Caco-2 (cell line): Measurements from ENCODE around the gene PEX14. TPM values are rescaled to one million over a fixed set of nuclear protein-coding genes. Genes with fewer than 3 reads are reported as not detected.

Experiments used
- BruUV-seq: library from RNA; stranded (reverse); fragments of 400-500 nt; replicated peaks from 2 replicates; lab custom pipeline; 2021; lab: Mats Ljungman, UMichigan
- CTCF ChIA-PET: fragments of 300-600 bp; sonication (Branson Sonifier 250); formaldehyde crosslinking; loops from one replicate; lab custom pipeline; 2022; ENCODE audit warnings: antibody characterized with exemption; lab: Charles Lee
- POLR2A ChIA-PET: fragments of 300-600 bp; sonication (Branson Sonifier 250); formaldehyde crosslinking; loops from one replicate; lab custom pipeline; 2022; ENCODE audit warnings: antibody characterized with exemption; lab: Charles Lee
- DNase-seq, 2 experiments: peaks; one replicate each; pipeline versions ENCODE4 v3.0.0 to v3.0.0-alpha.2; 2020 to 2022
- H3K27me3 ChIP-seq: replicated peaks from 2 replicates; pipeline ENCODE4 v1.6.0; 2011; ENCODE audit warnings: low read length; ENCODE audit not compliant: control insufficient read depth, insufficient read depth
- H3K36me3 ChIP-seq: 2 replicates; pipeline ENCODE4 v1.5.1; 2011; ENCODE audit warnings: low read length; ENCODE audit not compliant: control insufficient read depth, insufficient read depth
- H3K4me1 ChIP-seq: fragments of 250-450 bp; sonication (Bioruptor Pico); 2 replicates; pipeline ENCODE4 v1.5.1; 2020; ENCODE audit warnings: mild to moderate bottlenecking
- H3K4me3 ChIP-seq: 2 replicates; pipeline ENCODE4 v1.5.1; 2011; ENCODE audit warnings: low read depth, mild to moderate bottlenecking, control low read depth, low read length
- H3K9me3 ChIP-seq: fragments of 250-450 bp; sonication (Bioruptor Pico); 2 replicates; pipeline ENCODE4 v1.5.1; 2020; ENCODE audit warnings: mild to moderate bottlenecking, moderate library complexity
- H3K27ac Mint-ChIP-seq: one replicate; pipeline ENCODE4 v1.8.0; 2022; ENCODE audit warnings: mixed read lengths; ENCODE audit not compliant: unreplicated experiment
- H3K27me3 Mint-ChIP-seq: one replicate; pipeline ENCODE4 v1.8.0; 2022; ENCODE audit warnings: mixed read lengths; ENCODE audit not compliant: insufficient read depth, unreplicated experiment
- H3K36me3 Mint-ChIP-seq: one replicate; pipeline ENCODE4 v1.8.0; 2022; ENCODE audit warnings: mild to moderate bottlenecking, mixed read lengths; ENCODE audit not compliant: insufficient read depth, unreplicated experiment
- H3K4me1 Mint-ChIP-seq: one replicate; pipeline ENCODE4 v1.8.0; 2022; ENCODE audit warnings: low read depth, mixed read lengths; ENCODE audit not compliant: unreplicated experiment
- H3K4me3 Mint-ChIP-seq: one replicate; pipeline ENCODE4 v1.8.0; 2022; ENCODE audit warnings: mild to moderate bottlenecking, moderate library complexity, mixed read lengths; ENCODE audit not compliant: unreplicated experiment
- H3K9me3 Mint-ChIP-seq: one replicate; pipeline ENCODE4 v1.8.0; 2022; ENCODE audit warnings: mixed read lengths; ENCODE audit not compliant: unreplicated experiment
- intact Hi-C: fragments of 100-400 bp; cut with micrococcal nuclease; formaldehyde crosslinking; loops from one replicate; pipeline ENCODE4 v1.10.0; 2022; ENCODE audit not compliant: unreplicated experiment
- total RNA-seq: library from RNA; stranded (reverse); gene quantifications from 2 replicates; pipeline ENCODE4 v1.2.3, GENCODE V29; 2022
- TF ChIP-seq, protein P1 (sequence below), 2 experiments: fragments of 200-600 bp in 1 of 2; IDR thresholded peaks; 1 replicate in 1 of 2; 2 replicates in 1 of 2; pipeline versions ENCODE4 v1.5.1 to v1.8.0; 2011 to 2022; ENCODE audit warnings: antibody characterized with exemption in 1 of 2, control low read depth in 1 of 2, inconsistent platforms in 1 of 2, low read depth in 1 of 2, low read length in 1 of 2, mild to moderate bottlenecking in 1 of 2, moderate library complexity in 1 of 2; ENCODE audit not compliant: insufficient read depth in 1 of 2, severe bottlenecking in 1 of 2, unreplicated experiment in 1 of 2

Gene PEX14
- total RNA-seq, 1 experiment from 2014 or later = 22.2 TPM

- Mint-ChIP-seq H3K4me3 (no peak overlapping the region), H3K4me1 (peaks cover 11% of the 10 kb centered on the region), H3K36me3 (no peaks in the 10 kb centered on the region), H3K27ac (no peak overlapping the region), H3K9me3 (no peaks in the 10 kb centered on the region), H3K27me3 (no peaks in the 10 kb centered on the region)
- Histone ChIP-seq H3K9me3 (no peaks in the 10 kb centered on the region), H3K4me1 (no peaks in the 10 kb centered on the region), H3K4me3 (no peak overlapping the region), H3K27me3 (no peaks in the 10 kb centered on the region), H3K36me3 (no peaks in the 10 kb centered on the region)
- DNase-seq = peak; percentile 60 to 69
- intact Hi-C loops = no loop called here
- ChIA-PET CTCF (interaction anchor here (0.5 kb wide), 1 partner anchor 172 kb away, joined by 4 read pairs; no protein-coding TSS in a partner anchor), POLR2A (no interaction called here)
- TF ChIP-seq, protein P1, sequence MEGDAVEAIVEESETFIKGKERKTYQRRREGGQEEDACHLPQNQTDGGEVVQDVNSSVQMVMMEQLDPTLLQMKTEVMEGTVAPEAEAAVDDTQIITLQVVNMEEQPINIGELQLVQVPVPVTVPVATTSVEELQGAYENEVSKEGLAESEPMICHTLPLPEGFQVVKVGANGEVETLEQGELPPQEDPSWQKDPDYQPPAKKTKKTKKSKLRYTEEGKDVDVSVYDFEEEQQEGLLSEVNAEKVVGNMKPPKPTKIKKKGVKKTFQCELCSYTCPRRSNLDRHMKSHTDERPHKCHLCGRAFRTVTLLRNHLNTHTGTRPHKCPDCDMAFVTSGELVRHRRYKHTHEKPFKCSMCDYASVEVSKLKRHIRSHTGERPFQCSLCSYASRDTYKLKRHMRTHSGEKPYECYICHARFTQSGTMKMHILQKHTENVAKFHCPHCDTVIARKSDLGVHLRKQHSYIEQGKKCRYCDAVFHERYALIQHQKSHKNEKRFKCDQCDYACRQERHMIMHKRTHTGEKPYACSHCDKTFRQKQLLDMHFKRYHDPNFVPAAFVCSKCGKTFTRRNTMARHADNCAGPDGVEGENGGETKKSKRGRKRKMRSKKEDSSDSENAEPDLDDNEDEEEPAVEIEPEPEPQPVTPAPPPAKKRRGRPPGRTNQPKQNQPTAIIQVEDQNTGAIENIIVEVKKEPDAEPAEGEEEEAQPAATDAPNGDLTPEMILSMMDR (IDR thresholded peaks at IDR 0.05; ENCODE audit: insufficient read depth in 1 of 2, low read depth in 1 of 2, low read length in 1 of 2, severe bottlenecking in 1 of 2, unreplicated experiment in 1 of 2) = no peak
- no TSS peak for BruUV-seq
Measured at GRCh38 chr1:10679496-10680220, 204.9 kb downstream of the PEX14 start.

Other genes with a start within 250 kb of the PEX14 start
- 187 and 215 TPM in 2 replicates for gene PGD, start 75.9 kb upstream of the PEX14 start, total RNA-seq
- gene CENPS, start 44.5 kb upstream of the PEX14 start, total RNA-seq = 20.1 and 23.1 TPM in 2 replicates
- 0.79 TPM in 1 of 2 replicates, not detected in the other for gene CORT, start 24.9 kb upstream of the PEX14 start, total RNA-seq
- 80.2 and 80.4 TPM in 2 replicates for gene DFFA, start 2.4 kb upstream of the PEX14 start, total RNA-seq